VCaP (cell line): Measurements from ENCODE around the gene SSH3.

ENCODE experiments used
- H3K27ac ChIP-seq: fragments of 450-650 bp; 2 replicates; pipeline ENCODE4 v1.5.1; 2017
- CTCF ChIP-seq: fragments of 450-650 bp; conservative IDR thresholded peaks from 2 replicates; pipeline ENCODE4 v1.5.1; 2017; ENCODE audit warnings: mild to moderate bottlenecking, moderate library complexity

SSH3 gene

DNA sequence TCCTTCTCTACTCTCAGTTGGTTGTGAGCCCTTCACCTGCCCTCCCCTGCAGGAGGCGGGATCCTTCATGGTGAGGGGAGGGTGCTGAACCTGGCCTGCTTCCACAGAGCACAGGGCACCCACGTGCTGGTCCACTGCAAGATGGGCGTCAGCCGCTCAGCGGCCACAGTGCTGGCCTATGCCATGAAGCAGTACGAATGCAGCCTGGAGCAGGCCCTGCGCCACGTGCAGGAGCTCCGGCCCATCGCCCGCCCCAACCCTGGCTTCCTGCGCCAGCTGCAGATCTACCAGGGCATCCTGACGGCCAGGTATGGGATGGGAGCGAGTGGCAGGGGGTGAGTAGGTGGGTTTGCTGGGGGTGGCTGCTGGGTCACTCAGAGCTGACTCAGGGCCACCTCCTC lies 6.3 kb downstream of the SSH3 start:
- peak overlapping the region; percentile 90 for H3K27ac ChIP-seq
- TF ChIP-seq CTCF, result no peak

GRCh38 chr11:67310246-67311050 lies 7.1 kb downstream of the SSH3 start:
- TF ChIP-seq CTCF, result no peak
- H3K27ac ChIP-seq, result peak overlapping the region; percentile 90

- no peak for TF ChIP-seq CTCF
Measured at GRCh38 chr11:67311051-67311555, 7.8 kb downstream of the SSH3 start.

DNA sequence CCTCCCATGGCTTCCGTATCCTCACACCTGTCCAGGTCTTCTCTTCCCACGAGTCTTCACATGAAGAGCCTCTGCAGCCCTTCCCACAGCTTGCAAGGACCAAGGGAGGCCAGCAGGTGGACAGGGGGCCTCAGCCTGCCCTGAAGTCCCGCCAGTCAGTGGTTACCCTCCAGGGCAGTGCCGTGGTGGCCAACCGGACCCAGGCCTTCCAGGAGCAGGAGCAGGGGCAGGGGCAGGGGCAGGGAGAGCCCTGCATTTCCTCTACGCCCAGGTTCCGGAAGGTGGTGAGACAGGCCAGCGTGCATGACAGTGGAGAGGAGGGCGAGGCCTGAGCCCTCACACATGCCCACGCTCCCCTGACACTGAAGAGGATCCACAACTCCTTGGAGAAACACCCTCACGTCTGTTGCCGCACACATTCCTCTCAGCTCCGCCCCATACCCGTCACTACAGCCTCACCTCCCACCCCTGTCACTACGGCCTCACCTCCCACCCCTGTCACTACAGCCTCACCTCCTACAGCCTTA lies 8.3 kb downstream of the SSH3 start:
- peak overlapping the region; percentile 90 for H3K27ac ChIP-seq
- TF ChIP-seq CTCF, result peak; percentile 40

More at GRCh38 chr11:67311051-67311555, 7.8 kb downstream of the SSH3 start:
- peak overlapping the region; percentile 90 for H3K27ac ChIP-seq

DNA sequence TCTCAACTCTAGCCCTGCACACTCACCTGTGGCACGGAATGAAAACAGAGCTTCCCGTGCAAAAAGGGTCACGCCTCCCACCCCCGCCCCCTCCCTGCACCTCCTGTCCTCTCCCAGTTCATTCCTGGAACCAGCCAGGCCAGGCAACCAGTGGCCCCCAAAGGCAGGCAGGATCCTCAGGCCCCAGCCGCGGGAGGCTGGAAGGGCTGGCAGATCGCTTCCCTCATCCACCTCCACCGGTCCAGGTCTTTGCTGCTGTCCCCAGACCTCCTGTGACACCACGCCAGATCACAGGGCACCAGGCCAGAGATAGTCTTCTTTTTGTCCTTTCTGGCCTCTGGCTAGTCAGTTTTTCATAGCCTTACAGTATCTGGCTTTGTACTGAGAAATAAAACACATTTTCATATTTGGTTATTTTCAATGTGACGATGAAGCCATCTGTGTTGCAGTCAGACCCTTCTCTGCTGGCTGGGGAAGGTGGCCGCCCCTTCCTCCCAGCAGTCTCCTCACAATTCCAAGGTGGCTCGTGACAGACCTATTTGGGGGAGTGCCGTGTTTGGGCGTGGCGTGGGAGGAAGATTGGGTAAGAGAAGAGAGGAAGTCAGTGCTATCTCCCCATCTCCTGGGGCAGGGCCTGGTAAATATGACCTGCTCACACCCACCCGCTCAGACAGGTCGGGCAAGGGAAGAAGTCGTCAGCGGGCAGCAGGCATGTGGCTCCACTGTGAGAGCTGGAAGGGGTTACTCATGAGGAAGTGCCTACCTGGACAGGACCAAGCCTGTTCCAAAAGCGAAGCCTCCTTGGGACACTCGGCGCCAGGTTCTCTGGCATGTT lies 9.1 kb downstream of the SSH3 start:
- H3K27ac ChIP-seq, result peak overlapping the region; percentile 90
- TF ChIP-seq CTCF, result no peak

GRCh38 chr11:67313125-67313890 lies 10.0 kb downstream of the SSH3 start:
- TF ChIP-seq CTCF, result no peak
- peak overlapping the region; percentile 90 for H3K27ac ChIP-seq
